ENCODE measurements around the gene TAS2R4. TPM values are rescaled to one million over a fixed set of nuclear protein-coding genes. Genes with fewer than 3 reads are reported as not detected.

The TAS2R4 gene
- total and polyA plus RNA-seq, 2 of the 8 experiments (the other 6 are each of a cell fraction or from before 2014, with no cell fraction given) = 0.88 to 1.3 TPM

- WGBS, 2 experiments (ENCODE audit: extremely low coverage in 1 of 2, insufficient coverage in 1 of 2, insufficient read length in 1 of 2, insufficient replicate concordance in 2 of 2, low coverage in 1 of 2, low lambda C conversion rate in 2 of 2, missing lambda C conversion rate in 1 of 2) = 83% methylated on average over 1 of the region's 1 CpG; no CpG with 5 or more reads in 1 of the 2 experiments
- H3K27me3 ChIP-seq (replicated peaks in 1 of 4; ENCODE audit: control insufficient read depth in 3 of 4, extremely low read depth in 1 of 4, insufficient read depth in 3 of 4, low read length in 3 of 4) = no peaks in the 10 kb centered on the region; a peak in 1 of 7 replicates
- H3K18ac ChIP-seq (ENCODE audit: extremely low read depth, low read length) = no peak overlapping the region
- H2BK120ac ChIP-seq (replicated peaks; ENCODE audit: low read depth, low read length) = no peak overlapping the region
- POLR2A ChIA-PET (ENCODE audit: partially characterized antibody) = interaction anchor here (1.7 kb wide), 1 partner anchor 9 kb away, joined by 7 read pairs; the partner anchor contains the start of gene SSBP1
- CTCF ChIA-PET (ENCODE audit: partially characterized antibody) = interaction anchor here (2.0 kb wide), 1 partner anchor 9 kb away, joined by 9 read pairs; the partner anchor contains the start of gene SSBP1
- H3K9ac ChIP-seq (replicated peaks in 1 of 4; ENCODE audit: extremely low read depth in 1 of 4, low read depth in 3 of 4, low read length in 3 of 4) = no peak overlapping the region
- H2BK12ac ChIP-seq (ENCODE audit: low read depth, low read length) = no peak overlapping the region
- no peaks in the 10 kb centered on the region for H3K4me1 ChIP-seq (replicated peaks in 1 of 4; ENCODE audit: control insufficient read depth in 3 of 4, insufficient read depth in 4 of 4, low read length in 3 of 4)
- H4K8ac ChIP-seq (ENCODE audit: extremely low read depth, insufficient read depth, low read length) = no peak overlapping the region
- H4K91ac ChIP-seq (replicated peaks; ENCODE audit: insufficient read length, low read length) = no peak overlapping the region
- no peaks in the 10 kb centered on the region for H3K9me3 ChIP-seq (ENCODE audit: insufficient read depth in 2 of 2, low read depth in 1 of 2, low read length in 1 of 2)
- H3K4me3 ChIP-seq (ENCODE audit: extremely low read depth in 1 of 4, insufficient read depth in 2 of 4, low read depth in 3 of 4, low read length in 4 of 4) = no peak overlapping the region
- DNase-seq (ENCODE audit: low read depth in 1 of 2, low spot score in 2 of 2) (no peak), FAIRE-seq (no peak)
- no peak overlapping the region for H2BK15ac ChIP-seq (ENCODE audit: low read length)
- no peak overlapping the region for H3K56ac ChIP-seq (replicated peaks; ENCODE audit: insufficient read length, low read depth, low read length)
- no peak overlapping the region for H2AK5ac ChIP-seq (ENCODE audit: low read depth, low read length)
- no peak overlapping the region for H3K23ac ChIP-seq (ENCODE audit: insufficient read length)
- H2BK20ac ChIP-seq (ENCODE audit: low read length) = no peak overlapping the region
- no peak overlapping the region for H2BK5ac ChIP-seq (ENCODE audit: low read depth, low read length)
- H3K27ac ChIP-seq (ENCODE audit: low read depth, low read length) = no peak overlapping the region
- no peaks in the 10 kb centered on the region for H3K36me3 ChIP-seq (ENCODE audit: control insufficient read depth in 2 of 4, insufficient read depth in 4 of 4, low read length in 3 of 4)
- no peaks in the 10 kb centered on the region for H3K79me2 ChIP-seq (ENCODE audit: control insufficient read depth in 1 of 2, insufficient read depth in 2 of 2, low read length in 2 of 2)
- H3K4ac ChIP-seq (replicated peaks; ENCODE audit: insufficient read length, low read depth, low read length) = no peak overlapping the region
- H3K14ac ChIP-seq (ENCODE audit: insufficient read length) = no peak overlapping the region
- no peak overlapping the region for H4K5ac ChIP-seq (ENCODE audit: insufficient read length, low read depth, low read length)
- no peaks in the 10 kb centered on the region for H3K79me1 ChIP-seq (ENCODE audit: low read depth, low read length)
- H3K23me2 ChIP-seq (ENCODE audit: low read depth, low read length) = no peaks in the 10 kb centered on the region
- no peak overlapping the region for H2AFZ ChIP-seq (ENCODE audit: low read length)
- no peaks in the 10 kb centered on the region for H4K20me1 ChIP-seq (replicated peaks in 1 of 2; ENCODE audit: control insufficient read depth in 1 of 2, insufficient read depth in 2 of 2, low read length in 2 of 2)
- H3K4me2 ChIP-seq (ENCODE audit: insufficient read depth in 1 of 2, low read depth in 2 of 2, low read length in 2 of 2) = no peak overlapping the region
These were observed 47.5 kb upstream of the TAS2R4 start for GRCh38 chr7:141729020-141729419.
